Fibroblast of the aortic adventitia (primary cell): ENCODE results near the gene CBARP. TPM values are rescaled to one million over a fixed set of nuclear protein-coding genes. Genes with fewer than 3 reads are reported as not detected.

Source experiments
- DNase-seq: peaks from one replicate; pipeline ENCODE4 v3.0.0-alpha.2; 2010; ENCODE audit warnings: low read depth
- H3K4me3 ChIP-seq: 2 replicates; pipeline ENCODE4 v1.5.1; 2011; ENCODE audit warnings: low read depth, mild to moderate bottlenecking, control low read depth, low read length, moderate library complexity
- total RNA-seq: library from RNA; depleted of rRNA; stranded (reverse); fragments of >200 nt; gene quantifications from 2 replicates; pipeline ENCODE4 v1.2.3, GENCODE V29; 2012; ENCODE audit warnings: low replicate concordance
- TF ChIP-seq, protein P1 (sequence below): IDR thresholded peaks from 2 replicates; pipeline ENCODE4 v1.5.1; 2011; ENCODE audit warnings: mild to moderate bottlenecking, low read length, control low read depth, inconsistent platforms; ENCODE audit not compliant: insufficient read depth

Gene CBARP
- total RNA-seq, 1 donor = 3.1 TPM

DNA sequence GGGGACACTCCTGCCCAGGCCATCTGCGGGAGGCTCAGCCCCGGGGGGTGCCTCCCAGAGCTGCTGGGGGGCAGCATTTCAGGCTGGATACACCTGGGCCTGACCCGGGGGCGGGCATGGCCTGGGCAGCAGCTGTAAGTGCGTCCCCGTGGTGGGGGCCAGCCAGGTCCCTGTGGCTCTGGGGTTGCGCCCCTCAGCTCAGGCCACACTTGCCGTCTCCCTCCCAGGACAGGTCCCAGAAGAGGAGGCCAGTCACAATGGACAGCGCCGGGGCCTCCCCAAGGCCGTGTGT, 11.6 kb downstream of the CBARP start:
- H3K4me3 ChIP-seq = no peak overlapping the region
- TF ChIP-seq, protein P1, sequence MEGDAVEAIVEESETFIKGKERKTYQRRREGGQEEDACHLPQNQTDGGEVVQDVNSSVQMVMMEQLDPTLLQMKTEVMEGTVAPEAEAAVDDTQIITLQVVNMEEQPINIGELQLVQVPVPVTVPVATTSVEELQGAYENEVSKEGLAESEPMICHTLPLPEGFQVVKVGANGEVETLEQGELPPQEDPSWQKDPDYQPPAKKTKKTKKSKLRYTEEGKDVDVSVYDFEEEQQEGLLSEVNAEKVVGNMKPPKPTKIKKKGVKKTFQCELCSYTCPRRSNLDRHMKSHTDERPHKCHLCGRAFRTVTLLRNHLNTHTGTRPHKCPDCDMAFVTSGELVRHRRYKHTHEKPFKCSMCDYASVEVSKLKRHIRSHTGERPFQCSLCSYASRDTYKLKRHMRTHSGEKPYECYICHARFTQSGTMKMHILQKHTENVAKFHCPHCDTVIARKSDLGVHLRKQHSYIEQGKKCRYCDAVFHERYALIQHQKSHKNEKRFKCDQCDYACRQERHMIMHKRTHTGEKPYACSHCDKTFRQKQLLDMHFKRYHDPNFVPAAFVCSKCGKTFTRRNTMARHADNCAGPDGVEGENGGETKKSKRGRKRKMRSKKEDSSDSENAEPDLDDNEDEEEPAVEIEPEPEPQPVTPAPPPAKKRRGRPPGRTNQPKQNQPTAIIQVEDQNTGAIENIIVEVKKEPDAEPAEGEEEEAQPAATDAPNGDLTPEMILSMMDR = no peak
- DNase-seq = no peak

DNA sequence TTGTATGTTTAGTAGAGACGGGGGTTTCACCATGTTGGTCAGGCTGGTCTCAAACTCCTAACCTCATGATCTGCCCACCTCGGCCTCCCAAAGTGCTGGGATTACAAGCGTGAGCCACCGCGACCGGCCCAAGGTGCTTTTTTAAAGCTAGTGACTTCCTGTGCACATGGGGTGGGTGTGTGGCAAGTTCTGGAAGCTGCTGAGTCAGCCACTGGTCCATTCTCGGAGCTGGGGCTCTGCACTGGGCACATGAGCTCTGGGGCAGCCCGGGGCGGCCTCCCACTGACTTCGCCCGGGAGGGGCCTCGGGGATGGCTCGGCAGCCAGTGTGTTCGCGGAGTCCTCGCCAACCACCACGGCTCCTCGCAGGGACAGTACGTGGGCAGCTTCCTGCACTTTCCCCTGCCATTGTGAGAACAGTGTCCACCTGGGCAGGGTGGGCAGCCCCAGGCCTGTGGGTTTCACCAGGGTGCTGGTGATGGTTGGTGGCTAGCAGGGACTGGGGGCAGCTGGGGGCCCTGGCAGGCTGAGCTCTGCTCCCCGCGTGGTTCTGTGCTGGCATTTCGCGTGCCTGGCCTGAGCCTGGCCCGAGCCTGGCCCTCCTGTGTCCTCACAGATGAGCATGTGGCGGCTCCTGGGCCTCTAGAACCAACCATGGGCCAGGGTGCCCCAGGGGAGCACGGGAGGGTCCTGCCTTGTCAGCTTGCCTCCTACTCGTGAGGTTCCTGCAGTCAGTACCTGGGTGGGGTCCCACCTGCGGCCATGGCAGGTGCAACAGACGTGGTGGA, 12.2 kb downstream of the CBARP start:
- TF ChIP-seq, protein P1 = no peak
- H3K4me3 ChIP-seq = no peak overlapping the region
- no peak for DNase-seq

DNA sequence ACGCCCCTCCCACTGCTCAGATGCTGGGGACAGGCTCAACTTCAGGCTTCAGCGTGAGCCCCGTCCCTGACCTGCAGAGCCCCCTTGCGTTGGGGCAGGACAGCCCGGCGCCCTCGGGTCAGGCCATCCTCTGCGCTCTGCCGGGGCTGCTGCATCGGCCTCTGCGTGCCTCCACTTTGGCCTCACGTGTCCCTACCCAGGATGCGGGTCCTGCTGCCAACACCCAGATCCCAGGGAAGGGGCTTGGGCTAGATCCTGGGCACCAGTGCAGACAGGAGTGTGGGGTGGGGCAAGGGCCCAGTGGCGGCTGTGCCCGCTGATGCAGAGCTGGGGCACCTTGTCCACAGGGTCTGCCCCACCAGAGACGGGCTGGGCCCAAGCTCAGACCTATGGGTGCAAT, 13.0 kb downstream of the CBARP start:
- H3K4me3 ChIP-seq = no peak overlapping the region
- TF ChIP-seq, protein P1 = no peak
- no peak for DNase-seq

DNA sequence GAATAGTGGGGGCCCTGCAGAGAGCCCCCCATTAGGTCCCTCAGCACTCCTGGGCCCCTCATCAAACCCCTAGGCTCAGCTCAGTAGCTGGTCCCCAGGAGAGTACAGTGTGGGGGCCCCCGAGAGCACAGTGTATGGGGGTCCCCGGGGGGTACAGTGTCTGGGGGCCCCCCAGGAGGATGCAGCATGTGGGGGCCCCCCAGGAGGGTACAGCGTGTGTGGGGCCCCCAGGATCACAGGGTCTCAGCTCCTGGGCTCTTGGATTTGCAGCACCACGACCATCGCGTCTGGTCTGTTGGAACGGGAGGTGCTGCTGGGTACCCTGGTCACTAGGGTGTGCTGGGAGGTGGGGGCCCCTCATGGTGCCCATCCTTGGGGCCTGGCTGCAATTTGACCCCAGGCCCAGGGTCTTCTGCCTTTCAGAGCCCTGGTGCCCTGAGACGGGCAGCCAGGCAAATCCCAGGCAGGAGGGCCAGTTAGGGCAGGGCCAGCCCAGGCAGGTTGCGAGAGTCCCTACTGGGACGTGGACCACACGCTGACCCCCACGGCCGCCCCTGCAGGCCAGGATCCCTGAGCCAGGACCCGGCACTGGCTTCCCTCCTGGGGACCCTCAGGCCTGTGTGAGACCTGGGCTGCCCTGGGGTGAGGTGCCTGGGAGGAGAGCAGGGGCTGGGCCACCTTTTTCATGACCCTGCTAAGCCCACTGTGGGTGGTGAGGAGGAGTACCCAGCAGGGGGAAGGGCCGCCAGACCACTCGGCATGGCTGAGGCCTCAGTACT, 13.6 kb downstream of the CBARP start:
- TF ChIP-seq, protein P1 = no peak
- DNase-seq = no peak
- H3K4me3 ChIP-seq = no peak overlapping the region

DNA sequence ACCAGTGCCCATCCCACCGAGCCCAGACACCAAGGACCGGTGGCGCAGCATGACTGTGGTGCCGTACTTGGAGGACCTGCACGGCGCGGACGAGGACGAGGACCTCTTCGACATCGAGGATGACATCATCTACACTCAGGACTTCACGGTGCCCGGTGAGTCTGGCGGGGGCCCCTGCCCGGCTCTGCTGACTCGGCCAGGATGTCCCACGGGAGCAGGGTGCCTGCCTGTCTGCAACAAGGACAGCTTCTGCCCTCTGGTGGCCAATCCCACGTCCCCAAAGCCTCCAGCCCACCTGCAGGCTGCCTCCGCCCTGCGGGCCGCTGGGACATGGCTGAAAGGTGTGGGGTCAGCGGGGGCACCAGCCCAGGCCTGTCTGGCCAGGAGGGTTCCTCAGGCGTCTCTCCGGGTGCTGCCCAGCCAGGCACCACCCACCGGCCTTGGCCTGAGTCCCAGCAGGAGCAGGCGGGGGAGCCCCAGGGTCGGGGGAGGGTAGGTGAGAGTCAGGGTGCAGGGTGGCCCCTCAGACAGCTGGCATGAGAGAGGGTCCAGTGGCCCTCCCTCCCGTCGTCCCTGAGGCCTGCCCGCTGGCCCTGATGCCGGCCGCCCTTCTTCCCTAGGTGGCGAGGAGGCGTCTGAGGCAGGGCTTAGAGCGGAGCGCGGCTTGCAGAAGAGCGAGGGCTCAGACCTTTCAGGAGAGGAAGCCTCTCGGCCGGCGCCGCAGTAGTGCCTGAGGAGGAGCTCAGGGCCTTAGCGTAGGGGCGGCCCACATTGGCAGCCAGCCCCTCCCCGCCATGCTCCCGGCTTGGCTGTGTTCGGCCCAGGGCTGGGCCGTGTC, 14.6 kb downstream of the CBARP start:
- H3K4me3 ChIP-seq = no peak overlapping the region
- TF ChIP-seq, protein P1 = peak; percentile 42
- DNase-seq = no peak

DNA sequence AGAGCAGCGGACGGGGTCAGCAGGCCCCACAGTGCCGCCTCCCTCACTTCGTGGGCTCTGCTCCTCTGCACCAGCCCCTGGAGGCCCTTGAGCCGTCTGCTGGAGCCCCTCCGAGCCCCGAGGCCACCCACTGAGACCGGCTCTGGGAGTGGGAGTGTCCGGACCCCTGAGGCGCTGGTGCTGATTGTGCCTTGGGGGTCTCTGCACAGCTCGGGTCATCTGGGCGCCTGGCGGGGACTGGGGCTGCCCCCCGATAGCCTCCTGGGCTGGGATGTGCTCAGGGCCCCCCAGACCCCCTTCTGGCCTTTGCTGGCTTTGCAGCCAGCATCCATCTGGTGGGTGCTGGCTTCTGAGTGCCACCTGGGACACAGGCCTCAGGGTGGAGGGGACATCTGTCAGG, 15.4 kb downstream of the CBARP start:
- no peak for DNase-seq
- H3K4me3 ChIP-seq = no peak overlapping the region
- TF ChIP-seq, protein P1 = peak; percentile 12
